Measurements from ENCODE around the gene LY6G5B. TPM values are rescaled to one million over a fixed set of nuclear protein-coding genes. Genes with fewer than 3 reads are reported as not detected.

Gene LY6G5B, protein sequence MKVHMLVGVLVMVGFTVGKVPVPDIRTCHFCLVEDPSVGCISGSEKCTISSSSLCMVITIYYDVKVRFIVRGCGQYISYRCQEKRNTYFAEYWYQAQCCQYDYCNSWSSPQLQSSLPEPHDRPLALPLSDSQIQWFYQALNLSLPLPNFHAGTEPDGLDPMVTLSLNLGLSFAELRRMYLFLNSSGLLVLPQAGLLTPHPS
- 3.6 to 5.8 TPM (median 5.1 TPM) in 5 replicates for total RNA-seq (2022; extraction: Qiagen RNA extraction; ENCODE audit: low read depth)

DNA sequence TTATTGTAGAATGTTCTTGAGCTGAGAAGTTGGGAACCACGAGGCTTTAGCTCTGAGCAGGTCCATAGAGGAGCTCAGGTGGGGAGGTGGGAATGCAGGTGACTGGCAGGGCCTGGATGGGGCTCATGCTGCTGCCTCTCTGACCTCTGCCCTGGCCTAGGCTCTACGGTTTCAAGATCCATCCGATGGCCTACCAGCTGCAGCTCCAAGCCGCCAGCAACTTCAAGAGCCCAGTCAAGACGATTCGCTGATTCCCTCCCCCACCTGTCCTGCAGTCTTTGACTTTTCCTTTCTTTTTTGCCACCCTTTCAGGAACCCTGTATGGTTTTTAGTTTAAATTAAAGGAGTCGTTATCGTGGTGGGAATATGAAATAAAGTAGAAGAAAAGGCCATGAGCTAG lies at the start of gene LY6G5B:
Gene LY6G5B, plus strand, starts transcription at position 301 of the 400 bp plus-strand sequence. CDS start 975 bp downstream, outside the sequence.

DNA sequence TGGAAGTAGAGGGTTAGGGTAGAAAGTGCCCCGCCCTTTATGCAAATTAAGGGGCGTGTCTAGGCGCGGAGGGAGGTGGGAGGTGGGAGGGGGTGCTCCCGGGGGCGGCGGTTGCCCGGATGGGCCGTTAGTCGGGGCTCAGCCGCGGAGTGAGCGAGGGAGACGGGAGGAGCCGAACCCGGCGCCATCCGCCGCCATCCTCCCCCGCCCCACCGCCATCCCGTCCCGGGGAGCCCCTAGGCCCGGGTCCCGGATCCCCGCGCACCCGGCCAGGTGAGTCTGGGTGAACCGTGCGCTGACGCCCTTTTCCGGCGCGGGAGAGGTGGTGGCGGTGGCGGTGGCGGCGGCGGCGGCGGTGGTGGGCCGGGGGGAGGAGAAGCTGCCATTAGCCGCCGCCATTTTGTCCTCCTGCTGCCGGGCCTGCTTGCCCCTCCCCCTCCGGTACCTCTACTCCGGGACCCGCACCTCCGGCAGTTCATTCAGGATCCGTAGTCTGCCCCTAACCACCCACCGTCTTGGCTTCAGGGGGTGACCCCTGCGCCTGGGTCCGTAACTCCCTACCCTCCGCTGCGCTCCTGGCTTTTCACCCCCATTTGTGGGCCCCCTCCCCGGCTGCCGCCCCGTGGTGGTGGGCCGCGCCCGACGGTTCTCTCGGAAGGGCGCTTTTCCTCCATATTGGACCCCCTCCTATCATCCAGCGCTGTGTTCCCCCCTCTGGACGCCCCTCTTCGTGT lies 49.0 kb upstream of the LY6G5B start, which contains the start of gene PRRC2A:
Gene PRRC2A, plus strand, starts transcription at position 130 of the 734 bp plus-strand sequence. CDS start 2,075 bp downstream, outside the sequence.

DNA sequence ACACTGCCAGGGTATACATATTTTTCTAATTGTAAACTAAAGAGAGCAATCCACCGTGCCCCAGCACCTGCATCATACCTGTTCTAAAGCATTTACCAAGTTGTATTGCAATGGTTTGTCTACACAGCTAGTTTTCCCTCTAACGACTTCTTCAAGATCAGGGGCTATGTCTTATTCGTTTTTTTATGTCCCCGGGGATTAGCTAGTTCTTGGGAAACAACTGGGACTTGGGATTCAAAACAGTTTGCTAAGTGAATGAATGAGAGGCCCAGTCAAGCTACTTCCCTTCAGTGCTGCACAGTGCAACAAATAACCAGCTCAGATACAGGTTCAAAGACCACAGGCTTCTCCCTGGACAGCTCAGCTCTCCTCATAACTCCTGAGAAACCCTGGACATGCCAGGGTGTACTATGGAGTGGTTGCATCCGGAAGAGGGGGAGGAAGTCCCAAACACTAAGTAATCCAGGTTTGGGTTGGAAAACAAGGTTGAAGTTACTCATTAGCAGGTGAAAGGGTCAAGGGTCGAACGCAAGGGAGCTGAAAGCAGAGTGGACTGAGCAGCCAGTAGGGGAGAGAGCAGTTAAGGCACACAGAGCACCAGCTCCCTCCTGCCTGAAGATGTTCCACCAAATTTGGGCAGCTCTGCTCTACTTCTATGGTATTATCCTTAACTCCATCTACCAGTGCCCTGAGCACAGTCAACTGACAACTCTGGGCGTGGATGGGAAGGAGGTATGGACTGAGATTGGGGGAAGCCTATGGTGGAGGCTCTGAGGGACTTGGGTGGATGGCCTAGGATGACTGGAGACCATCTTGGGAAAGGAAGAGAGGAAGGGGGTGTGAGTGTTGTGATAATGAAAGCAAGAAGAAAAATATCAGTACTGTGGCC lies 14.2 kb upstream of the LY6G5B start, which contains the start of gene APOM:
Gene APOM, plus strand, starts transcription at position 546 of the 889 bp plus-strand sequence. Its CDS starts 73 bp downstream, at position 619.

DNA sequence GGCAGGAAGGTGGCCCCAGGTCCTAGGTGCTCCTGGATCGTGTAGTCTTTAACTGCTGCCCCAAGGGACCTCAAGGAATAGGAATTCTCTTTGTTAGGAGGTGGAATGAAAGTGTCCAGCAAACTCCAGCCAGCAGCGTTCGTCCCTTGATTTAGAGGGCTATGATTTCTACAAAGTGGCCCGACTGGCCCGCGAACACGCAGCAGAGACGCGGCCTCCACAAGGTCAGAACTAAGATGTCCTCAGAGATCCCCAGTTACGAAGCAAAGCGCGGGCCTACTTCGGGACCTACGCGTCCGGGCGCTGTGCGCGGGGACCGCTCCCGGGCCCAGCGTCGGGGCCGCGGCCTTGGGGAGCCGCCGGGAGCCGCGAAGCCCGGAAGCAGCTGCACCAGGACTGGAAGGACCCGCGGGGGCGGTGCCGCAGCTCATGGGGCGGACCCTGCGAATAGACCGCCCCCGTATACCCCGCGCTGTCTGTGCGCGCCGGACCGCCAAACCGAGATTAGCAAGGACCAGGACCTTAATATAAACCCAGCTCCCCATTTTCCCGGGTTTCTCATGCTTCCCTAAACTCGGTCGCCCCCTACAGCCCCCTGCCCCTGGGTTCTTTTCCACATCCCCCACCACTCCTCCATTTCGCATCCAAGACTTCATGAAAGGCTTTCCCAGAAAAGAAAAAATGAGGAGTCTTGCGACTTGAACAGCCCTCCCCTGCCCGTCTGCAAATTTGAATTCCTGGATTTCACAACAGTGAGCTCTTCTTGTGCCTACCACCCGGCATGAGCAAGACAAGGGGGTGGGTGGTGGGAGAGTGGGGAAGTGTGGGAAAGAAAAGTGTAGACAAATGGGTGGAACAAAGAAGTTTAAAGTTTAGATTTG lies 9.2 kb upstream of the LY6G5B start, which contains the start of gene C6orf47:
Gene C6orf47, minus strand, starts transcription at position 398 of the 881 bp plus-strand sequence. CDS start 831 bp downstream, outside the sequence.

DNA sequence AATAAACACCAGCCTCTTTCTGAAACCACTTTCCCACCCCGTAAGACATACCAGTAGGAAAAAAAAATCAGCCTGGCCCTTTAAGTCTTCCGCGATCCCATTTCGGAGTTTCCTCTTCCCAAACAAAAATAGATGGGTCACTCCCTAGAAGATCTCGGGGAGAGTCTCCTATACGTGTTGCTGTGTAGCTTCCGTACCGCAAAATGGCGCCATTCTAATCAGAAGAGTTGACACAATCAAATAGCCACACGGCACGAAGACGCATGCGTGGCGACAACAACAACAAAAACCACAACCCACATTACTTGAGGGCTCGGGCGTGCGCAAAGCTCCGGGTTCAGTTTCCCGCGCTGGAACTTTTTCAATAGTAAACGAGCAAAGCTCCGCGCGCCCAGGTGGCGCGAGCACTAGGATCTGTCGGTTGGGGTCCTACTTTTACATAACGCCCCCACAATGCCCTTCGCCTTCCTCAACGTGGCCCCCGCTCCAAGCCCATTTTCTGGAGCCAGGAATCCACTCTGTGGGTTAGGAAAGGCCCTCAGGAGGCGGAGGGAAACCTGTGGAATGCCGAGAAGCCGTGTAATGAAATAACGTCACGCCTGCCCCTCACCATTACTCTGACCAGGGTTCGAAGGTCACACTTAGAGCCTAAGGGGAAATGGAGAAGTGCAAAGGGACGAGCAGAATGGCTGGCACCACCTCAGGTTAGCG lies 4.8 kb upstream of the LY6G5B start, which contains the start of gene GPANK1:
Gene GPANK1, minus strand, starts transcription at position 208 of the 711 bp plus-strand sequence. CDS start 519 bp downstream, outside the sequence.

DNA sequence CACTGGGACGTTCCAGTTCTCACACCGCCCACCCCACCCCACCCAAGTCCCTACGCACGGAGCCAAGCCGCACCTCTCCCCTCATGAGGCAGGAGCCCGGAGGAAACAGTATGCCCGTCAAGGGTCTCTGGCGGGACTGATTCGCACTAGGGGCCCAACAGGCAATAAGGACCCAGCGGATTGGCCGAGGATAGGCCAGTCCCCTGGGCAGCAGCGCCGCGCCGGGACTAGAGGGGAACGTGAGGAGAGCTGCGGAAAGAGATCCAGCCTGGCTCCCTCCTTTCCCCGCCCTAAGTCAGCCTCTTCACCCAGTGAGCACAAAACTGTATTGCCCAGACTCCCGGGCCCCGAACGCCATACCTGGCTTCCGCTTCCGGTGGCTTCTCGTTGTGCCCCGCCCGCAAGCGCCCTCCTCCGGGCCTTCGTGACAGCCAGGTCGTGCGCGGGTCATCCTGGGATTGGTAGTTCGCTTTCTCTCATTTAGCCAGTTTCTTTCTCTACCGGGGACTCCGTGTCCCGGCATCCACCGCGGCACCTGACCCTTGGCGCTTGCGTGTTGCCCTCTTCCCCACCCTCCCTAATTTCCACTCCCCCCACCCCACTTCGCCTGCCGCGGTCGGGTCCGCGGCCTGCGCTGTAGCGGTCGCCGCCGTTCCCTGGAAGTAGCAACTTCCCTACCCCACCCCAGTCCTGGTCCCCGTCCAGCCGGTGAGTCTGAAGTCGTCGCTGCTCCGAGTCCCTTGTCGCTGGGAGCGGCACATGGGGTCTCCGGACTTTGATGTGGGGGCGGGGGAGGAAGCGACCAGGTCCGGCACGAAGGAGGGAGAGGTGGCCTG lies 4.1 kb upstream of the LY6G5B start, which contains the start of gene CSNK2B:
Gene CSNK2B, plus strand, starts transcription at position 580 of the 836 bp plus-strand sequence. CDS start 752 bp downstream, outside the sequence.

DNA sequence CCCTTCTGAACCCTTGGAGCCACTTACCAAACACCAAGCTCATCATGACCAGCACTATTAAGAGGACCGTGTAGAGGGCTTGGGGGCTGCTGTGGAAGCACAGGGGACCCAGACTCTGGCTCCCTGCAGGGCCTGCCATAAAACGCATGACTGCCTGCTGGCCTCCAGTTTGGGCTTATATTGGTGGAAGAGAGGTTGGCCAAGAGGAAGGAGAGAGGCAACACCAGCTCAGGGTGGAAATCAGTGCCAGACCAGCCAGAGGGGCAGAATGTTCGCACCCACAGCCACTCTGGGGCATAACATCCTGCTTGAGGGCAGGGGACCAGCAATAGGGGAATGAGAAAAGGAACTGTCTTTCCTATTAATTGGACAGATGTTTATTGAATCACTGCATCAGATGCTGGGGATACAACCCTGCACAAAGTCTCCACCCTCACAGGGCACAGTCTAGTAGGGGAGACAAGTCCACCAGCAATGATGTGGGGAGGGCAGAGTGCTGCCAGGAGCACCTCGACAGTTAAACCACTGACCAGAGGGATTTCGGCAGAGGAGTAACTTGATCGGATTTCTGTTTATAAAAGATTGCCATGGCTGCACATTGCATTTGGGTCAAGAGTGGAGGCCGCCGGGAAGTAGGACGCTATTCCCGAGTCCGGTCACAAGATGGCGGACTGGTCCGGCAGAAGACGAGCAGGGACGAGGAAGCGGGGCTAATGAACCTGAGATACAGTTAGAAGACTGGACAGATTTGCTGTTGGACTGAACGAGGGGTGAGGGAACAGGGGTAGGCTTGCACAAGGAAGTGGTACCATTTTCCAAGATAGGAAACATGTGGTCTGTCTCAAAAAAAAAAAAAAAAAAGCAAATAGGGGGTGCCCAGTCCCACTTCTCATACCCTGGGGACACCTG lies 10.7 kb downstream of the LY6G5B start, which contains the start of gene LY6G5C:
Gene LY6G5C, minus strand, starts transcription at position 842 of the 909 bp plus-strand sequence. Its CDS starts 694 bp downstream, at position 148.

DNA sequence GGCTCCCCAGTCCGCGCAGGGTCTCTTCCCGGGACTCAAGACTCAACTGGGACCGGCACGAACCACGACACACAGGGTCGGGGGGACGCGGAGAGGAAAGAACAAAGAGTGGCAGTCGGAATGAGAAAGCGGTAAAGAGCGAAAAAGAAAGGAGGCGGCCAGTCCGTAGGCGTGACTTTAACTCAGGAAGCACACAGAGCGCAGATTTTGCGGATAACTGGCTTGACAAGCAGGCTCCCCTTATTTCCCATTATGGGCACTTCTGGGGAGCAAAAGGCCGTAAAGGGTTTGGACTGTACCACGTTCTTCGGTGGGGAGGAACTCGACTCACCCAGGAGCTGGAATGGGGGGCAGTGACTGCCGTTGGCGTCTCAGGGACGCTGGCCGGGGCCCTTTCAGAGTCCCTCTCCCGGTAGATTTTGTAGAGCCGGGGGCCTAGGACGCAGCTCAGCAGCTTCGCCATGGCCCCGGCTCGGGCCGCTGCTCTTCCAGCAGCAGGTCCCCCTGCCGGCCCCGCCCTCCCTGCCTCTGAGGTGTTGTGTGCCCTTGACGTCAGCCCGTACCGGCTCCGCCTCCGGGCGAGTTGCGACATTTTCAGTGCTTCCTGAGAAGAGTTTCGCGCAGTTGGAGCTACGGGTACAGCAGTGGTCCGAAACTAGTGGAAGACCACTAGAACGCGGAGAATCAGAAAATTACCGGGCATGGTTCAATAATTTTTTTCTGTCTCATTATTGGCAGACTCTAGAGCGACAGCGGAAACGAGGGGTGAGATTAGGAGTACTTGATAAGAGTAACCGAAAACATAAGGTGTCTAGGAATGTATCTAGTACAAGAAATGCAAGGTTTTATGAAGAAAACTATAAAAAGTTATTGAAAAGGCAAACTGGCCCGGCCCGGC lies 33.3 kb downstream of the LY6G5B start, which contains the start of gene ABHD16A:
Gene ABHD16A, minus strand, starts transcription at position 506 of the 898 bp plus-strand sequence. Its CDS starts 43 bp downstream, at position 463.

DNA sequence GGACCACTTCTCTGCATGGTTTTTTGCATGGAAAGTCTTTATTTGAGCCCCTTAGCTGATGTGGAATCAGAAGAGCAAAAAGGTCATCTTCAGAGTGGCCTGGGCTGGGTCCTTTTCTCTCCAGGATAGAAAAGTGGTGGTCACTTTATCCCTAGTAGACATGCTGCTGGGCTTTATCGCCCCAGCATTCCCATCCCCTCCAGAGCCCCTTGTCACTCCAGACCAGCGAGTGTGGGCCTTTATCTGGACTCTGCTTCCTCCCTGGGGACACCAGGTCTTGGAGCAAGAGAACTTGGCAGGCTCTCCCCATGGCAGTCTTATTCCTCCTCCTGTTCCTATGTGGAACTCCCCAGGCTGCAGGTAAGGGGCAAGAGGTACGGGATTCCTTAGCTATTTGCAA lies 36.8 kb downstream of the LY6G5B start, which contains the start of gene LY6G6F:
Gene LY6G6F, plus strand, starts transcription at position 268 of the 400 bp plus-strand sequence. Its CDS starts 41 bp downstream, at position 309.

DNA sequence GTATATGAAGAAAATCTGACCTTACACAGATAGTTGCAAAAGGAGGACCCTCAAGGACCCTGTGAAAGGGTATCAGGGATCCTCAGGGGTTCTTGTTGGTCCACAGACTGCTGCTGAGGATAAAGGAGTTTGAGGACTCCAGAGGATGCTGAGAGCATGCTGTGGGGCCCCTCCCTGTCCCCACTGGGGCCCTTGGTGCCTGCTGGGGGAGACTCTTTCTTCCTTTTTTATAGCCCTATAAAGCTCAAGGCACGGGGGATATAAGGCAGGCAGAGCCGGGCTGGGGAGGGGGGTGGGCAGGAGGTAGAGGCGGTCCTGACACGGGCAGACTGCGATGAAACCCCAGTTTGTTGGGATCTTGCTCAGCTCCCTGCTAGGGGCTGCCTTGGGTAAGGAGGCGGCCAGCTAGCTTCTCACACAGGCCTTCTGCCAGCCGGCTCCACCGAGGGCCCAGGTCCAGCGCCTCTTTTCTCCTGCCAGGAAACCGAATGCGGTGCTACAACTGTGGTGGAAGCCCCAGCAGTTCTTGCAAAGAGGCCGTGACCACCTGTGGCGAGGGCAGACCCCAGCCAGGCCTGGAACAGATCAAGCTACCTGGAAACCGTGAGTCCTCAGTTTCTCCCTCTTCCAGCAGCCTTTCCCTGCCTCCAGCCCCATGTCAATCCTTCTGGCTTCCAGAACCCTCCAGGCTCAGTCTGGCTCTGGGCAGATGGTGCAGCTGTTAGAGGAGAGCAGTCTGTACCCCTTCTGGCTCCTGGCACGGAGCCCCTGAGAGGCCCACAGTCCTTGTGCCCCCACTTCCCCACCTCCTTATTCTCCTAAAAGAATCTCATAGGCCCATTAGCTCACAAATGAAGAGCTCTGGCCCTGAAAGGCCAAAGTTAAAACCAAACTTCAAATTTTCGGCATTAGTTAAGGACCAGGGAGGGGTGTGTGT lies 45.5 kb downstream of the LY6G5B start, which contains the start of gene LY6G6D:
Gene LY6G6D, plus strand, starts transcription at position 327 of the 937 bp plus-strand sequence. Its CDS starts 8 bp downstream, at position 335.

DNA sequence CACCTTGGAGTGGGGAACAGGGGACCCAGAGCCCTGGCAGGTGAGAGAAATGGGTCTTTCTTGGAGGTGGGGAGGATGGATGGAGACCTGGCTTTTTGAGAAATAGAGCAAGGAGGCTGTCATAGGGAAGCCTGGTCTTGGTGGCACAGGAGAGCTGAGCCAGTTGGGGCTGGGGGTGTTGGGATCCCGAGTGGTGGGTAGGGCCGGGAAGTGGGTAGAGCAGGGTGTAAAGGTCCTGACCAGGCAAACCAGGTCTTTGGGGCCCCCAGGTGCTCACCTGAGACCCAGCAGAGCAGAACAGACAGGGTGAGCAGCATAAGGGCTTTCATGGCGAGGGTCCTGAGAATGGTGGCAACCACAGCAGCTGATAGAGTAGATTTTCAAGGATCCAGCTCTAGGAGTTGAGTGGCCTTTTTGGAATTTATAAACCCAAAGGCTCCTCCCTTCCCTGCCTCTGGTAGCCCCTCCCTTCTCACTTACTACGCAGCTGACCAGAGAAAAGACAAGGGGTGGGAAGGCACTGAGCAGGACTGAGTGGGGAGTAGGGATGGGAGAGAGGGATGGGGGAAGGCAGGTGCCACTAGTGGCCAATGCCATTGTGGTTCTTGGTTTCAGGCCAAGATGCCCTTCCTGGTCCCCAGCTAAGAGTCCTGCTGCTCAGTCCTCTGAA lies 51.7 kb downstream of the LY6G5B start, which contains the start of gene LY6G6C:
Gene LY6G6C, minus strand, starts transcription at position 396 of the 670 bp plus-strand sequence. Its CDS starts 67 bp downstream, at position 329.

Data from A549 treated with DMSO at 1 μM for 4 hours (cell line).